ENCODE data around the gene OR7E24.

DNA sequence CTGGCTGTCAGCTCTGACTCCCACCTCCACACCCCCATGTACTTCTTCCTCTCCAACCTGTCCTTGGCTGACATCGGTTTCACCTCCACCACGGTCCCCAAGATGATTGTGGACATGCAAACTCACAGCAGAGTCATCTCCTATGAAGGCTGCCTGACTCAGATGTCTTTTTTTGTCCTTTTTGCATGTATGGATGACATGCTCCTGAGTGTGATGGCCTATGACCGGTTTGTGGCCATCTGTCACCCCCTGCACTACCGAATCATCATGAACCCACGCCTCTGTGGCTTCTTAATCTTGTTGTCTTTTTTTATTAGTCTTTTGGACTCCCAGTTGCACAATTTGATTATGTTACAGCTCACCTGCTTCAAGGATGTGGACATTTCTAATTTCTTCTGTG is 506 bp downstream of the OR7E24 start:
- TF ChIP-seq EZH2 (IDR thresholded peaks at IDR 0.05; ENCODE audit: borderline replicate concordance, low read depth, low read length, poor library complexity, severe bottlenecking) (no peak), CTCF (conservative IDR thresholded peaks at IDR 0.05; ENCODE audit: low read depth, low read length) (no peak)

Measured in A673 (cell line).